TTC549 (cell line): ENCODE data around the gene SLC24A1.
A peak's percentile ranks its signal among the peaks of the same experiment; 100 is the strongest.
"Not testable (repeated sequence)": the region's sequence is repeated elsewhere in the genome, so short reads cannot be mapped to it uniquely, and the experiment has no call there.

Source experiments
- FAIRE-seq: peaks from 2 replicates; lab custom pipeline; 2012; peaks lifted over from hg19 to GRCh38; lab: Jason Lieb, UNC

SLC24A1 gene

DNA sequence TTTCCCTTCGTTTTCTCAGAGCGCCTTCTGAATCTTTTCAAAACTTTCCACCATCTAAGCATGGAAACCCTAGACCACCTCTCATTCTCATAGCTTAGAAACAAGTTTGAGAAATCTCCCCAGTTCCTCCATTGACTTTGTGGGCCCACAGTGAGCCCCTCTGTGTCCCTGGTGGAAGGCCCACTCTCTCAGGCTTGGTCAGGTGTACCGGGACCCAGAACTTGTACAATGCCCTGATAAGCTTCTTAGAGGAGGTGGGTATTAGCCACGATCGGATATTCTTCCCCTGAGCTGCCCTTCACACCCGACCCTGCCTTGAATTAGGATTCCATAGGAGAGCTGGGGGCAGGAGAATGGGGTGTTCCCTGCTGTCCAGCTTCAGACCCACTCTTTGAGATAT is at the start of gene SLC24A1:
Gene SLC24A1, plus strand, starts transcription at position 301 of the 400 bp plus-strand sequence. CDS start 2,143 bp downstream, outside the sequence.
- no peak for FAIRE-seq

DNA sequence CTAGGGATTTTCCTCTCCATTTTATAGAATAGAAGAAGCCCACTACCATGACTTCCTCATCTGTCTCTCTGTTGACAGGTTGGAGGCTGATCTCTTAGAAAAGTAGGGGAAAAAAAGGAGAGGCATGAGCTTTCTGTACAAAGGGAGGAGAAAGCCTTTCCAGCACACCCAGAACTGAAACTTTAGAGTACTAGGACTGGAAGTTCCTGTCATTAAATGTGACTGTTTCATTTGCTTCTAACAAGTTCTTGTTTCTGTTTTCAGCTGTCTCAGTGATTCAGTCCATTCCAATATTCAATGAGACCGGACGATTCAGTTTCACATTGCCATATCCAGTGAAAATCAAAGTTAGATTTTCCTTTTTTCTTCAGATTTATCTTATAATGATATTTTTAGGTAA is 49.8 kb upstream of the SLC24A1 start:
- no peak for FAIRE-seq

DNA sequence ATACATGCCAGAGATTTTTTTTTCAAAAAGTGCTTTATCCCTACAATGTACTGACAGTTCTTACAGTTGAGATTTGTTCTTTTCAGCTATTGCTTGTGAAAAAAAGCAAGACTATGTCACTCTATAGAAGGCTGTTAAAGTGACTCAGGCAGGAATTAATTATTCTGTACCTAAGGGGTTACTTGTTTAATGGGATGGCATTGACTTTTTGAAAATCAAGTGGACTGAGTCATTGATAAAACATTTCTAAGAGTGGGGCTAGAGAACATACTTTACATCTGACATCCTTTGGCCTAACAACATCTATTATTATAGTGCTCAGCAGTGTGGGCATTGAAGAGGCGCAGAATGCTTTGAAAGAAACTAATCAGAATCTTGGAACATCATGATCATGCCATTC is 45.1 kb upstream of the SLC24A1 start:
- FAIRE-seq, result no peak

DNA sequence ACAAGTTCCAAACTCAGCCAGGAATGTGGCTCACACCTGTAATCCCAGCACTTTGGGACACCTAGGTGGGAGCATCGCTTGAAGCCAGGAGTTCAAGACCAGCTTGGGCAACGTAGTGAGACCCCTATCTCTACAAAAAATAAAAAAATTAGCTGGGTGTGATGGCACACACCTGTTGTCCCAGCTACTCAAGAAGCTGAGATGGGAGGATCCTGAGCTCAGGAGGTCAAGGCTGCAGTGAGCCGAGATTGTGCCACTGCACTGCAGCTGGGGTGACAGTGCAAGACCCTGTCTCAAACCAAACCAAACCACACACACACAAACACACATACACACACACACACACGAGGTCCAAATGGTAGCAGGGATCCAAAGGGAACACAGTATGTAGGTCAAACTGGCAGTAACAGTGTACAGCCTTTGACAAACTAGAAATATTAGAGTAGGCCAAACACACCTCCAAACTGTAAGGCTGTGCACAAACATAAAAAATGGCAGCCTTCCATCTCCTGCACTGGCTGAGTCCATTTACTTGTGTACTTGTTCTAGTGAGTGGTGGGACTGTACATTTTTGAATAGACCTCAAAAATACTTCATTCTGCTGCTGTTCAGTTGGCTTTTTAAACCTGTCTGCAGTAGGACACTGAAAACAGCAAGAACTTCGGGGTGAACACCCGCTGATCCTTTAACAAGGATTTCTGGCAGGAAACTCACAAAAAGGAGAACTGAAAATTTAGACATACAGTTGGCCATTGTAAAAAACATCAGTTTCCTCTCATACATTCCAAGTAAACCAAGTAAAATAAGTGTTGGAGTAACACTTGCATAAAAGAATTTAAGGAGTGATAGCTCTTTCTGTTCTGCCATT is 44.4 kb upstream of the SLC24A1 start:
- no peak for FAIRE-seq

DNA sequence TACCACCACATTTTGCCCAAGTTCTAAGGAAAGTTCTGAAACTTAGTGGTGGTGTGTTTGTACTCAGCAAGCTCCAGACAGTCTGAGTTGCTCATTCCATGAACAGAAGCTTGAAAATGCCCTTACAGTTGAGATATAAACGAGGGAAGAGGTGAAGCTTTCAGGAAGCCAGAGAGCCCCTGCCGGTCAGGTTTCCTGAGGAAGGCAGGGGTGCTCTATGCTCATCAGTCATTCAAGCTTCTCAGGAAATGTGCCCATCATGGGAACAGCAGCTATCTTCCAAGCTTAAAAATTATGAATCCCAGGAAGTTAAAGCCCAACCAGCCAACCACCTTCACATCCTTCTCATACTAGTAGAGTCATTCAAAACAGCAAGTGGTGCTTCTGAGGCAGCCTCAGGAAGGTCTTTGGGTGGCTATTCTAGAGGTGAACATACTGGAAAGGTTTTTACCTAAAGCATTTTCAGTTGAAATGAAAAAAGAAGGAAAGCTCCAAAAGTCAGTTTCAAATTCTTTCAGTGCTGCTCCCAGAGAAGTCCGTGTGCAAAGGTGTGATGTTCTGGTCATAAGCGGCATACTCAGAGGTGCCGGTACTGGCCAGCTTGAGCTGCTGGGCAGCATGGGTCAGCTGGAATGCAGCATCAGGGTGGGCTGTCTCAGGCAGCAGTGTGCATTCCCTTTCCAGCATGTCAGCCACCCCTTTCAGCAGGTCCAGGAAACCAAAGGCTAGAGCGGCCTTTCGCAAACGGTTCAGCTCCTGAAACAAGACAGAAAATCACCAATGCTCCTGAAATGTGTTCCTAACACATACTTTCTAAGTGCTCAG is 42.6 kb upstream of the SLC24A1 start:
- no peak for FAIRE-seq

DNA sequence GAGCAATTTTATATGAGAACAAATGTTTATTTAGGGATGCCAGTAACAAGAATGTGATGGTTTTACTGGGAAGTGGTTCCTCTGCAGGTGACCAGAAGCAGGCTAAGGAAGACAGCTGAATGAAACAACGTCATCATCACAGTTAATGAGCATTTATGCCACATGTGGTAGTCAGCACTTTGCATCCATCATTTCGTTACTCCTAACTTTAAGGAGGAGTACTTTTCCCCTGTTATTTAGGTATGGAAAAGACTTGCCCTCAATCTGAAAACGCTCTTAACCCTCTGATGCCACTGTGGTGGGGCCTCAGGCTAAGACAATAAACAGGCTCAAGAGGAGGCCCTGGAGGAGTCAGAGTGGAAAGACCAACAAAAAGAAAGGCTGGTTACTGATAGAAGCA is 42.0 kb upstream of the SLC24A1 start:
- FAIRE-seq, result no peak

DNA sequence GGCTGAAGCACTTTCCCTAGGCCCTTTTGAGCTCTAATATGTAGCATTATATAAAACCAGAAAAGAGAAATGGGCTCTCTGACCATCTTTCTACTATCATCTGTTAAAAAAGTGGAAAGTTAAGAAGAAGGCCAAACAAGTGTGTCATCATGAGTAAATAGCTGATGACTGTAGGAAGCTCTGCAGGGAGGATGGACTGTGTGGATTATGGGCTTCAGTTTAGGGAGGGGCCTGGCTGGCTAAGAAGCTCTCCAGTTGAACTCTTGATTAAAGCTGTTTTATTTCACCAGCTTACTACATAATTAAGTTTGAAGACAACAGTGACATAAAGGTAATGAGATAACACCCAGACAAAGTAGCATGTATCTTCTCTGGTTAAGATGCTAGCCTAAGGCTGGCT is 41.5 kb upstream of the SLC24A1 start:
- FAIRE-seq, result no peak

DNA sequence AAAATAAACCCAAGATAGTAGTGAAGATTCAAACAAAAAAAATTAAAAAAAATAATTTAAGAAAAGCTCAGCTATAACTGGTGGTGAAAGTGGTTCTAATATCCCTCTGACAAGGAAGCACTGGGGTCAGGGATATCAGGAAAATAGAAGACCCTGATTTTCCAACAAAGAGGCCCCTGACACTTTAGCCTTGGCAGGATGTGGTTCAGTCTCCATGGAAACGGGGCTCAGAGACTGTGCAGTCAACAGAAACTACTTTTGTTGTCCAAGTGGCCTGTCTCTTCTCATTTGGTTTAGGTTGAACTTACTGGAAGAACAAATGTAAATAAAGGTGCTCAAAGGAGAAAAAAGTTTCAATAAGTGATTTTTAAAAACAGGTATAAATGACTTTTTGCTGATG is 38.0 kb upstream of the SLC24A1 start:
- FAIRE-seq, result no peak

DNA sequence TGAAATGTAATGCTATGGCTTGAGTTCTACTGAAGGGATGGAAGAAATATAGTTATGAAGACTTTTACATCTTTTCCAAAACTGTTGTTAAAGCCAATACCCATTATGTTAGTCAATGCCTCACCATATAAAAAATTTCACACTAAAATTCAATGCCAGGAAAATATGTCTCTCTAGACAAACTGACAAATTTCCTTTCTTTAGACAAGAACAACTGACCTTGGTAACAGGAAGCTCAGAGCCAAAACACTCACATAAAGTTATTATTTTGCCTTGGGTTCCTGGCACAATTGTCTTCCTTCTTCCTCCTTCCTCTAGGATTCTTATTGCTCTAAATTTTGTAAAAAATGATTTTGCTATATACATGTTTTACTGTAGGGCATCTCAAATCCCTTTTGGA is 37.5 kb upstream of the SLC24A1 start:
- no peak for FAIRE-seq

DNA sequence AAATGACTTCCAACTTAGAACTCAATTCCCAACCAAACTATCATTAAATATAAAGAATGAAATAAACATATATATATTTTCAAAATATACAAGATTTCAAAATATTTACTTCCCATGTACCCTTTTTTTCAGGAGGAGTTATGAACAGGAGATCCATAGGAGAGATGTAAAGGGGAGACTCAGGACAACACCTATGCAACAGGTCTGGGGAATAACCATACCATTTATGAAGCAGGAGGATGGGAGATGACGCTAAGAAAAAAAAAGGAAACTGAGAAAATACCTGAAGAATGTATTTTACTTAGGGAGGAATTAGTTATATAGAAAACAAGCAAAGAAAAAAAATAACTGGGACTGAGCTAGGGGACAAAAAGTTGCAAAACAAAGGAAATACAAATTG is 34.6 kb upstream of the SLC24A1 start:
- FAIRE-seq, result no peak

DNA sequence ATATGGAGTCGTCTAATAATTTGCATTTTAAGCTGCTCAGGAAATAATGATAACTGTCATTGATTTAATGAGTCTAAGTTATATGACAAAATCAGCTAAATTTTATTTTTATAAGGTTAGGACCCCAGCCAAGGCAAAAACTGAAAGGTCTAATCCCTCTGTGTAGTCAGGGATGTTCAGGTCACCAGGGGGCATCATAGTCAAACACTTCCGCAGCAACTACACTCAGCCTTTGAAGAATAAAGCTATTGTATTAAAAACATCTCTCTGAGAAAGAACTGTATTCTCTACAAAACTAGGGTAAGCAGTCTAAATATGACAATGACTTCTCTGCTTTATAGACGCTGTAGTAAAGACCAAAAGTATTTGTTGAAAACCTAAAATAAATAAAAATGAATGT is 25.8 kb upstream of the SLC24A1 start:
- no peak for FAIRE-seq

DNA sequence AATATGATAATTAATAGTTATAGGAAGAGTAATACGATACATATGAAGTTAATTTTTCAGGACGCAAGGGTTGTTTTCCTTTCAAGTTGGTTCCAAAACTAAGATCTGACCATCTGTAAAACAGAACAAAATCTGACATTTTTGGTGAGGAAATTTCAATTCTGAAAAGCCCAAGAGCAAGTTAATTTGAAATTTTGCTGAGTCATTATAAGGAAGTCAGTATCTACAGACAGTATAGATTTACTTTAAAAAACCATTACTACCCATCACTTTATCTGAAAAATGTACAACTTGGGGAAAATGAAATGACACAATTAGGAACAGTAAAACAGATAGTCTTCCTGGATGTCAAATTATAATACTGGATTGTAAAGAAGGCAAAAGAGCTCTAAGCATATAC is 23.3 kb upstream of the SLC24A1 start:
- no peak for FAIRE-seq

DNA sequence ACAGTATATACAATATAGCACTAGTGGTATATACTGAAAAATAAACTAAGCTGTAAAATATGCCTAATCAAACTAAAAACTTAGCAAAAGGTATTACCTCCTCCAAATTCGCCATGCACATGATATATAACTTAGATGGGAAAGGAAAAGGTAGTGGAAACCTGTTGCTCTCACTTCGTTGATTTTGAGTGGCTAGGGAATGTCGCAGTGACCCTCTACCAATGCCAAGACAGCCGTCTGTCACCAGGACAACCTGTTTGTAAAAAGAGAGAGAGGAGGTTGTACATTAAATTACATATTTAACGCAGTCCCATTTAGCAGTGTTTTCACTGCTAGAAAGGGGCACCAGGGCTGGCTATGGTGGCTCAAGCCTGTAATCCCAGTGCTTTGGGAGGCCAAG is 22.1 kb upstream of the SLC24A1 start:
- FAIRE-seq, result no peak

DNA sequence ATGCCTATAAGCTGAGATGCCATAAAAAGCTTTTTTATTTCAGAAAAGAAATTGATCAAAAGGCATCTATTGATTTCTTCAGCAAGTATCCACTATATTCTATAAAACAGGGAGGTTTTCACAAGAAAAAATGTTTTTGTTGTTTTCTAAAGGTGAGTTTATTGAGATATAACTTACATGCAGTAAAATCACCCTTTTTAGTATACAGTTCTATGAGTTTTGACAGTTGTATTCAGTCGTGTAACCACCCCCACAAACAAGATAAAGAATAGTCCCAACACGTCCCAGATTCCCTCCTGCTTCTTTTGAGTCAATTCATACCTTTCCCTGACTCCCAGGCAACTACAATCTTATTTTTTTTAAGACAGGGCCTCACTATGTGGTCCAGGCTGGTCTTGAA is 18.6 kb upstream of the SLC24A1 start:
- FAIRE-seq, result no peak

DNA sequence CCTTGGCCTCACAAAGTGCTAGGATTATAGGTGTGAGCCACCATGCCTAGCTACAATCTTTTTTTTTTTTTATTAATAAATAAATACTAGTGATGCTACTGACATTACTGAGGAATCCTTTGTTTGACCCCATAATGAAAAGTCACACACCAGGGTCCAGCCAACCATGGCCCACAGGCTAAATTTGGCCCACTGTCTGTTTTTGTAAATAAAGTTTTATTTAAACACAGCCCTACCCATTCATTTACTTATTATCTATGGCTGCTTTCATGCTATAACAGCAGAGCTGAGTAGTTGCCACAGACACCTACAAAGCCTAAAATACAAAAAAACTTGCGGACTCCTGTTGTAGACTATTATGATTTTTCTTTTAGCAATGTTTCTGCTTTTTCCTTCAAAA is 18.2 kb upstream of the SLC24A1 start:
- no peak for FAIRE-seq

DNA sequence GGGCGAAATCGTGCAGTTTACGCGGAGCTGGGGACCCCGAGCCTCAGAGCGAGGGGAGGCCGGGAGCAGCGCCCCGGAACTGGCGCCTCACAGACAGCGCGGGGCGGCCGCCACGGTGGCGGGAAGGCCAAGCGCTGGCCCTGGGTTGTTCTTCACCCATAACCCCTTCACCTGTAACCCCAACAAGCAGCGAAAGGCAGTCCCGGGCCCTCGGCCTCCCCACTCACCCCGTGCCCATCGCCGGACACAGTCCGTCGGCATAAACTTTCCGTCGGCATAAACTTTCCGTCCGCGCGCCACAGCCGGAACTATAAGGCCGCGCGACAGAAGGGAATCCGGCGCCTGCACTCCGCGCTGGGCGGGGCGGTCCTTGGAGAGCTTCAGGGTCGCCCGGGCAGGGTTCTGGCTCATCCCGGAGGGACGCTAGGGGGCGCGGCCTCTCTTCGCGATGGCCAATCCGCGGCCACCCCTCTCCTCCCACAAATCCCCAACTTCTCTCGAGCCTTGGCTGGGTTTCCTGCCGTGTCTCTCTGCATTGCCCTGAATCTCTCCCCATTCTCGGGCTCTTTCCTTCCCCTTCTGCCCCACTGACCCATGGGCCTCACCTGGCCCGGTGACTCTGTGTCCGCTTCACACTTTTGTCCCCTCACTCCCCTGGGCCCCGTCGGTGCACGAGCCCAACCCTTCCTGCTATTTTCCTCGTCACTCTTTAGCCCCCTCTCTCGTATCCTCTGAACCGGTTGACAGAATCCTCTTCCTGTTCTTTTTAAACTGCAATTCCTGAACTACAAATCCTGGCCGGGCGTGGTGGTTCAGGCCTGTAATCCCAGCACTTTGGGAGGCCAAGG is 10.6 kb upstream of the SLC24A1 start, which contains the start of gene INTS14:
Gene INTS14, minus strand, starts transcription at position 261 of the 848 bp plus-strand sequence. CDS start 3,751 bp downstream, outside the sequence.
- peak; percentile 75 for FAIRE-seq

DNA sequence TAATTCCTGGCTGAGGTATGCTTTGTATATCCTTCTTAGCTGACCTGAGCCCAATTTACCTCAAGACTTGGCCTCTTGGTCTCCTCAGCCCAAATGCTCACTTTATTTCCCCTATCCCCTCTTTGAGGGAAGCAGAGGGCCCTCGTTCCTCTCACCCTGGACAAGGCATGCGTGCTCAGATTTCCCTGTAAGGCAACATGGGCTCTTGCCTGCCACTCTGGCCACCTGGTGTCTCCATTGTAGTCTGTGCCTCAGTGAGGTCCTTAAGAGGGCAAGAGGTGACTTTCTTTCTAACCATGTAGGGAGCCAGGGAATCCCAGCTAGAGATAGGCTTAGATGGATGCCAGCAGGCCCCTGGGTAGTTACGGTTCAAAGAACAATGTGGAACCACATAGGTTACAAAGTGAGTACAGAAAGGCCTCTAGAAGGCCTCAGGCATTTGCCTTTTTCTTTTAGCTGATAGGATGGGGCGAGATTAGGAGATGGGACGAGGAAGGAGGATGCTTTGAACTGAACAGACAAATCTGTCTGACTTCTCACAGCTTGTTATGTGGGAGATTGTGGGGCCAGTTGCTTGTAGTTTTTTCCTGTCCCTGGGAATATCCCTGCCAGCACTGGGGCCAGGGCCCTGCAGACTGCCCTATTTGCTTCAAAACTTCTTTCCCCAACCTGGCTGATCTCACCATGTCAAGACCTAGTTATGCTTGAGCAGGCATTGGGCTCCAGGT is 9.7 kb upstream of the SLC24A1 start:
- FAIRE-seq, result no peak

DNA sequence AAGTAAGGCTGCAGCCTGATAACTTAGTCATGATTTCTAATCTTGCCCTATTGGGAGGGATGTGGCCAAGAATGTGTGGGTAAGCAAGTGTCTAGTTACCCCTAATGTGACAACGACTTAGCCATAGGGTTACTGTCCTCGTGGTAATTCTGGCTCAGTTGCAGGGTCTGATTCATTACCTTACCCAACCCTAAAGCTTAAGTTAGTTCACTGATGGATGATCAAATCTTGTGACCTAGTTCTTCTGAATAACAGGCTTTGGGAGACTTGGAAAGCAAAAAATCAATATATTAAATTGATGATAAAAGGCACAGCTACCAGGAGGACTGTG is 9.2 kb upstream of the SLC24A1 start:
- no peak for FAIRE-seq

DNA sequence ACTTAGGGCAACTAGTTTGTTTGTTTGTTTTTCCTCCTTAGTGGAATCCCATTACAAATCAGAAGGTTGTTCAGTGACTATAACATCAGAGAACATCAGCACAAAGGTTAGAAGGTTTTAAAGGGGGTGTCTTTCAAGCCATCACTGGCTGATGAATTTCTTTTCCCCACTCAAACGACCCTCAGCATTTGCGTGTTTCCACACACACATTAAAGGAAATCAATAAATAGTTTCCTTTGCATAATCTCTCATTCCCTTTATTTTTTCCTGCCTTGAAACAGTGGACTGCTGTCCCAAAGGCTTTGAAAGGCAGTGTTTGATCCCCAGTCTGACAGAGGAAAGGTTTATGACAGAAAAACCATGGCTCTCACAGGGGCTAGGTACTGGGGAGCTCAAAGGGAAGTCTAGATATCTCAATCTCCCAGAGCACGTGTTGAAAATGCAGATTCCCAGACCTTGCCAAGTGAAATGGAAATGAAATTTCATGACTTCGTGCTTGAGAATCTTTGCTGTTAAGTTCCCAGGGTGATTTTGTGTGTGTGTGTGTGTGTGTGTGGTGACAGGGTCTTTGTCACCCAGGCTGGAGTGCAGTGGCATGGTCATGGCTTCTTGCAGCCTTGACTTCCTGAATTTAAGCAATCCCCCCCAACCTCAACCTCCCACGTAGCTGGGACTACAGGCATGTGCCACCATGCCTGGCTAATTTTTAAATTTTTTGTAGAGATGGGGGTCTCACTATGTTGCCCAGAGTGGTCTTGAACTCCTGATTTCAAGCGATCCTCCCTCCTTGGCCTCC is 8.6 kb upstream of the SLC24A1 start:
- no peak for FAIRE-seq

DNA sequence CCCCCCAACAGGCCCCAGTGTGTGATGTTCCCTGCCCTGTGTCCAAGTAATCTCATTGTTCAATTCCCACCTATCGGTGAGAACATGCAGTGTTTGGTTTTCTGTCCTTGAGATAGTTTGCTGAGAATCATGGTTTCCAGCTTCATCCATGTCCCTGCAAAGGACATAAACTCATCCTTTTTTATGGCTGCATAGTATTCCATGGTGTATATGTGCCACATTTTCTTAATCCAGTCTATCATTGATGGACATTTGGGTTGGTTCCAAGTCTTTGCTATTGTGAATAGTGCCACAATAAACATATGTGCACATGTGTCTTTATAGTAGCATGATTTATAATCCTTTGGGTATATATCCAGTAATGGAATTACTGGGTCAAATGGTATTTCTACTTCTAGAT is 5.9 kb upstream of the SLC24A1 start:
- FAIRE-seq, result not testable (repeated sequence)

DNA sequence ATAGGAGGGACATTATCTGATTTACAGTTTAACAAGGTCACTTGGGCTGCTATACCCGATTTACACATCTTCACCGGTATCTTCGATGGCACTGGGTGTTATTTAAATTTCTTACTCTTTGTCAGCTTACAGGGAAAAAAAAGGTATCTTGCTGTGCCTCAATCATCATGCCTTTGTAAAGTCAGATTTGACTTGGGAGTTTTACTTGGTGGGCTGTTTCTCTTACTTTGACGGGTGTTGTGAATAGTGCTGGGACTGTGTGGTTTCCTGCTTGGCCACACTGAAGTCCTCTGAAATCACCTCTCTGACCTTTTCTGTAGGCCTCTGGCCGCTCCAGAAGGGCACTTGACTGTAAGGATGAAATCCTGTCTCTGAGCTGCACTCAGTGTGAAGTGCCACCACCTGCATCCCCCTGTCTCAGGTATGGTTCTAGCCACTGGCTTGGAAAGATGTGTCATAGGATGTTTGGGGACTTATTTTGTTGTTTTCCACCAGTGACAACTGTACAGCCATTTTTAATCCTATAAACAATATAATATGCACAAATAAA is 3.1 kb upstream of the SLC24A1 start:
- no peak for FAIRE-seq
